Keratinocyte (primary cell): ENCODE measurements around the gene IPO11. TPM values are rescaled to one million over a fixed set of nuclear protein-coding genes. Genes with fewer than 3 reads are reported as not detected.

Experiments
- DNase-seq: peaks from one replicate; pipeline ENCODE4 v3.0.0-alpha.2; 2011; ENCODE audit warnings: low read depth, missing footprints, low spot score
- FAIRE-seq: peaks from 2 replicates; lab custom pipeline; 2011; peaks lifted over from hg19 to GRCh38; lab: Jason Lieb, UNC
- H2AFZ ChIP-seq: 2 replicates; pipeline ENCODE4 v1.6.0; 2012; ENCODE audit warnings: low read length, control low read depth, inconsistent platforms; ENCODE audit not compliant: control insufficient read depth
- H3K27ac ChIP-seq: 2 replicates; pipeline ENCODE4 v1.5.1; 2011; ENCODE audit warnings: low read length; ENCODE audit not compliant: control insufficient read depth, insufficient read depth
- H3K27me3 ChIP-seq: 3 replicates; pipeline ENCODE4 v1.6.0; 2011; ENCODE audit warnings: low read length; ENCODE audit not compliant: control insufficient read depth, insufficient read depth; ENCODE audit errors: extremely low read depth
- H3K36me3 ChIP-seq, 2 experiments: 2 replicates in 1 of 2; 3 replicates in 1 of 2; pipeline ENCODE4 v1.5.1; 2011; ENCODE audit warnings: low read length in 2 of 2, mild to moderate bottlenecking in 1 of 2; ENCODE audit not compliant: control insufficient read depth in 2 of 2, insufficient read depth in 2 of 2; ENCODE audit errors: extremely low read depth in 1 of 2
- H3K4me1 ChIP-seq: 3 replicates; pipeline ENCODE4 v1.5.1; 2011; ENCODE audit warnings: low read length; ENCODE audit not compliant: control insufficient read depth, insufficient read depth; ENCODE audit errors: extremely low read depth
- H3K4me2 ChIP-seq: 3 replicates; pipeline ENCODE4 v1.6.0; 2011; ENCODE audit warnings: low read depth, low read length; ENCODE audit not compliant: control insufficient read depth, insufficient read depth; ENCODE audit errors: extremely low read depth
- H3K4me3 ChIP-seq, 3 experiments: fragments of 200-600 bp in 1 of 3; sonication (generic) in 1 of 3; 2 replicates in 2 of 3; 3 replicates in 1 of 3; pipeline ENCODE4 v1.5.1; 2011 to 2016; ENCODE audit warnings: low read length in 3 of 3, mild to moderate bottlenecking in 3 of 3, control low read depth in 2 of 3, inconsistent platforms in 1 of 3, low read depth in 1 of 3, mixed read lengths in 1 of 3, mixed run types in 1 of 3, moderate library complexity in 1 of 3; ENCODE audit not compliant: control insufficient read depth in 2 of 3, insufficient read depth in 2 of 3; ENCODE audit errors: extremely low read depth in 1 of 3
- H3K79me2 ChIP-seq: 2 replicates; pipeline ENCODE4 v1.6.0; 2012; ENCODE audit warnings: low read length; ENCODE audit not compliant: control insufficient read depth, insufficient read depth
- H3K9ac ChIP-seq: 3 replicates; pipeline ENCODE4 v1.6.0; 2011; ENCODE audit warnings: low read length; ENCODE audit not compliant: control insufficient read depth, insufficient read depth; ENCODE audit errors: extremely low read depth
- H3K9me1 ChIP-seq: 3 replicates; pipeline ENCODE4 v1.6.0; 2011; ENCODE audit warnings: low read length; ENCODE audit not compliant: control insufficient read depth, insufficient read depth; ENCODE audit errors: extremely low read depth
- H3K9me3 ChIP-seq: 2 replicates; pipeline ENCODE4 v1.5.1; 2012; ENCODE audit warnings: low read depth, low read length; ENCODE audit not compliant: control insufficient read depth
- H4K20me1 ChIP-seq: 3 replicates; pipeline ENCODE4 v1.6.0; 2011; ENCODE audit warnings: low read length; ENCODE audit not compliant: control insufficient read depth, insufficient read depth; ENCODE audit errors: extremely low read depth
- EZH2 ChIP-seq: IDR thresholded peaks from one replicate; pipeline ENCODE4 v1.6.1; 2012; ENCODE audit warnings: inconsistent platforms, mild to moderate bottlenecking, low read length, moderate library complexity
- dilution Hi-C: fragments of 300-500 bp; cut with MboI; formaldehyde crosslinking; loops from one replicate; pipeline ENCODE4 v1.7.0; 2020; ENCODE audit warnings: low sequenced_read_pairs; ENCODE audit not compliant: extremely low pct_ligation_motif_present
- polyA plus RNA-seq, 5 experiments: library from polyadenylated mRNA; depleted of rRNA in 3 of 5; stranded (reverse) in 3 of 5; stranded (forward) in 1 of 5; unstranded in 1 of 5; fragments of >200 nt; gene quantifications; 1 replicate in 1 of 5; 2 replicates in 3 of 5; 3 replicates in 1 of 5; pipeline versions ENCODE4 v1.2.1 to v1.2.3, GENCODE V29; 2011 to 2012; ENCODE audit warnings: missing spikeins in 2 of 5, low read depth in 1 of 5, low replicate concordance in 1 of 5
- TF ChIP-seq, protein P1 (sequence below), 3 experiments: IDR thresholded peaks in 1 of 3; conservative IDR thresholded peaks in 1 of 3; optimal IDR thresholded peaks in 1 of 3; 2 replicates in 2 of 3; 3 replicates in 1 of 3; pipeline versions ENCODE3 to v1.5.1; 2011; ENCODE audit warnings: low read length in 3 of 3, mild to moderate bottlenecking in 3 of 3, moderate library complexity in 2 of 3, control low read depth in 1 of 3, inconsistent platforms in 1 of 3; ENCODE audit not compliant: insufficient read depth in 2 of 3; ENCODE audit errors: extremely low read depth in 1 of 3

Gene IPO11
- polyA plus RNA-seq, 1 donor (not counting 4 experiments of a cell fraction or from before 2014, with no cell fraction given) = 34.7 TPM

DNA sequence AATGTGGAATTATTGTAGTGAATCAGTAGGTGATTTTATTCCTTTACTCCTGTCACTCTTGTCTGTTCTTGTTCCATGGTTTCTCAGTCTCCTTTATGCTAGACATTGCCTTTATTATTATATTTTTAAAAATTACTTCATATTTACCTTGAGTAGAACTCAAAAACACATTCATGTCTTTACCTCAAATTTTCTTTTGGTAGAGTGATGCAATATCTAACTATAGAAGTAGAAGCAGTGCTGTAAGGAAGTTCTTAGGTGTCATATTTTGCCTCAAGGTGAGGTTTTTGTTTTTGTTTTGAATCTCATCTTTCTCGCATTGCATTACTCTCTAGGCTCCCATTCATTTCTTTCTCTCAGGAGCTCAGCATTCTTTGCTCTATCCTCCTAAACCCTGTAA is 12.2 kb downstream of the IPO11 start:
- Histone ChIP-seq H3K4me1 (no peaks in the 10 kb centered on the region), H3K36me3 (peaks cover 0 to 4% of the 10 kb centered on the region in 2 experiments), H3K27me3 (no peaks in the 10 kb centered on the region), H3K79me2 (peaks cover 76% of the 10 kb centered on the region), H3K4me2 (no peak overlapping the region), H3K9me1 (no peaks in the 10 kb centered on the region), H2AFZ (no peak overlapping the region), H3K9ac (no peak overlapping the region), H3K9me3 (no peaks in the 10 kb centered on the region), H4K20me1 (peaks cover 2% of the 10 kb centered on the region), H3K4me3 (no peak overlapping the region), H3K27ac (no peak overlapping the region)
- FAIRE-seq = no peak
- TF ChIP-seq EZH2 = no peak
- TF ChIP-seq, protein P1, sequence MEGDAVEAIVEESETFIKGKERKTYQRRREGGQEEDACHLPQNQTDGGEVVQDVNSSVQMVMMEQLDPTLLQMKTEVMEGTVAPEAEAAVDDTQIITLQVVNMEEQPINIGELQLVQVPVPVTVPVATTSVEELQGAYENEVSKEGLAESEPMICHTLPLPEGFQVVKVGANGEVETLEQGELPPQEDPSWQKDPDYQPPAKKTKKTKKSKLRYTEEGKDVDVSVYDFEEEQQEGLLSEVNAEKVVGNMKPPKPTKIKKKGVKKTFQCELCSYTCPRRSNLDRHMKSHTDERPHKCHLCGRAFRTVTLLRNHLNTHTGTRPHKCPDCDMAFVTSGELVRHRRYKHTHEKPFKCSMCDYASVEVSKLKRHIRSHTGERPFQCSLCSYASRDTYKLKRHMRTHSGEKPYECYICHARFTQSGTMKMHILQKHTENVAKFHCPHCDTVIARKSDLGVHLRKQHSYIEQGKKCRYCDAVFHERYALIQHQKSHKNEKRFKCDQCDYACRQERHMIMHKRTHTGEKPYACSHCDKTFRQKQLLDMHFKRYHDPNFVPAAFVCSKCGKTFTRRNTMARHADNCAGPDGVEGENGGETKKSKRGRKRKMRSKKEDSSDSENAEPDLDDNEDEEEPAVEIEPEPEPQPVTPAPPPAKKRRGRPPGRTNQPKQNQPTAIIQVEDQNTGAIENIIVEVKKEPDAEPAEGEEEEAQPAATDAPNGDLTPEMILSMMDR (optimal IDR thresholded peaks at IDR 0.05 in 1 of 3, IDR thresholded peaks at IDR 0.05 in 1 of 3, conservative IDR thresholded peaks at IDR 0.05 in 1 of 3; ENCODE audit: extremely low read depth in 1 of 3, insufficient read depth in 2 of 3, low read length in 3 of 3) = no peak
- DNase-seq = no peak
- dilution Hi-C loops = no loop called here

DNA sequence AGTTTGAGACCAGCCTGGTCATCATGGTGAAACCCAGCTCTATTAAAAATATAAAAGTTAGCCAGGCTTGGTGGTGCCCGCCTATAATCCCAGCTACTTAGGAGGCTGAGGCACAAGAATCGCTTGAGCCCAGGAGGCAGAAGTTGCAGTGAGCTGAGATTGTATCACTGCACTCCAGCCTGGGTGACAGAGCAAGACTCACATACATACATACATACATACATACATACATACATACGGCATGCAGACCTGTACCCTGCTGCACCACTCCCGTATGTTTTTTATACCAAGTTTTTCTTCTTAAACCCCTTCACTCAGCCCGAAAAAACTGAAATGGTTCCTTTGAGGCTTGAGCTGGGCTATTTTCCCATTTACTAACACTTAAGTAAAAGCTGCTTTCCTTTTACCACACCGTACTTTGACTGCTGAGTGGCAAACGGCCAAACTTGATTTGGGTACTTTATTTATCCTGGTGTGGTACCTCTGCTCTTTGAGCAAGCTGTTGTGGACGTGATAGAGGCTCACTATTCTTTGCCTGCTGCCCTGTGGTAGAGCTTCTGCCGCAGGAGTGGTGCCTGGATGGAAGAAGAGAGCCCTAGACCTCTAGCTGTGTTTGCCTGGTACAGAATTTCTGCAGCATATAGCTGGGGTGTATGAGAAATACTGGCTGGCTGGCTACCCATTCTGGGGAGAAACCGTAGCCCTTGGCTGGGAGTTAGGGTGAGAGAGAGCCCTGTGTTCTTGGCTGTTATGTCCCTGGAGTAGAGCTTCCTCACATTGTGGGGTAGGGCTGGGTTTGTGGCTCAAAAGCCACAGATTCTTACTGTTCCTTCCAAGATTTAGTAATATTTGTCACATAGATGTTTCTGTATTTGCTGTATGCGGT is 19.4 kb downstream of the IPO11 start:
- no peak overlapping the region for H3K27ac ChIP-seq
- FAIRE-seq = no peak

More for the DNA sequence above, 19.4 kb downstream of the IPO11 start:
- TF ChIP-seq, protein P1 (optimal IDR thresholded peaks at IDR 0.05 in 1 of 3, IDR thresholded peaks at IDR 0.05 in 1 of 3, conservative IDR thresholded peaks at IDR 0.05 in 1 of 3; ENCODE audit: extremely low read depth in 1 of 3, insufficient read depth in 2 of 3, low read length in 3 of 3) = no peak
- TF ChIP-seq EZH2 = no peak
- no peaks in the 10 kb centered on the region for H3K4me1 ChIP-seq
- H3K4me3 ChIP-seq = no peak overlapping the region
- H3K36me3 ChIP-seq = no peaks in the 10 kb centered on the region
- no peak overlapping the region for H3K9ac ChIP-seq
- peaks cover 75% of the 10 kb centered on the region for H3K79me2 ChIP-seq
- no peak for DNase-seq
- H4K20me1 ChIP-seq = no peaks in the 10 kb centered on the region
- H3K27me3 ChIP-seq = no peaks in the 10 kb centered on the region
- H3K4me2 ChIP-seq = no peak overlapping the region
- H3K9me1 ChIP-seq = no peaks in the 10 kb centered on the region
- no peak overlapping the region for H2AFZ ChIP-seq
- no peaks in the 10 kb centered on the region for H3K9me3 ChIP-seq
- dilution Hi-C loops = no loop called here
